ENCODE data around the gene KLK13.

GRCh38 chr19:51075998-51076397 lies 11.1 kb upstream of the KLK13 start:
- no peak for TF ChIP-seq MLLT10 (CRISPR knock-in tag; IDR thresholded peaks at IDR 0.05)
- TF ChIP-seq IKZF1 (IDR thresholded peaks at IDR 0.05), result no peak
- no peak for TF ChIP-seq IRF1 (CRISPR knock-in tag; IDR thresholded peaks at IDR 0.05; ENCODE audit: low read depth)
- TF ChIP-seq RERE (CRISPR knock-in tag; IDR thresholded peaks at IDR 0.05; ENCODE audit: low read depth), result no peak
- no peak for TF ChIP-seq ZNF484 (CRISPR knock-in tag; IDR thresholded peaks at IDR 0.05; ENCODE audit: borderline replicate concordance, low read depth)
- TF ChIP-seq ZNF274 (CRISPR knock-in tag; IDR thresholded peaks at IDR 0.05), result no peak
- no peak for TF ChIP-seq ZNF558 (CRISPR knock-in tag; IDR thresholded peaks at IDR 0.05; ENCODE audit: borderline replicate concordance)
